K562 (cell line): ENCODE data around the gene FES. TPM values are rescaled to one million over a fixed set of nuclear protein-coding genes. Genes with fewer than 3 reads are reported as not detected.

ENCODE experiments used
- ARID3B ChIP-seq: fragments of 250-450 bp; sonication (Bioruptor Pico); IDR thresholded peaks from 2 replicates; pipeline ENCODE4 v1.4.0; 2020; ENCODE audit warnings: borderline replicate concordance
- ATF1 ChIP-seq, 2 experiments: fragments of 450-650 bp in 1 of 2; IDR thresholded peaks; 2 replicates each; pipeline ENCODE4 v1.6.1; 2016; ENCODE audit warnings: missing compliant biosample characterization in 1 of 2, missing genetic modification characterization in 1 of 2
- GTF2B ChIP-seq: IDR thresholded peaks from 2 replicates; pipeline ENCODE4 v1.6.1; 2011; ENCODE audit not compliant: insufficient read length; ENCODE audit errors: extremely low read depth
- KDM2B ChIP-seq: fragments of 250-450 bp; sonication (Bioruptor Pico); IDR thresholded peaks from 2 replicates; pipeline ENCODE4 v1.8.0; 2021; ENCODE audit warnings: mild to moderate bottlenecking, moderate library complexity
- KDM4B ChIP-seq, 2 experiments: fragments of 450-650 bp in 1 of 2; sonication (generic) in 1 of 2; IDR thresholded peaks; 2 replicates each; pipeline ENCODE4 v1.6.1; 2016 to 2017; ENCODE audit warnings: borderline replicate concordance in 2 of 2, antibody characterized with exemption in 1 of 2, low read depth in 1 of 2, mild to moderate bottlenecking in 1 of 2
- MITF ChIP-seq: IDR thresholded peaks from 2 replicates; pipeline ENCODE4 v1.6.1; 2014; ENCODE audit warnings: antibody characterized with exemption
- MLX ChIP-seq, 2 experiments: fragments of 450-650 bp in 1 of 2; sonication (generic) in 1 of 2; formaldehyde crosslinking; conservative IDR thresholded peaks; 2 replicates each; pipeline versions ENCODE4 v1.4.0 to v1.8.1; 2020 to 2022; ENCODE audit warnings: mild to moderate bottlenecking in 1 of 2, missing genetic modification reagents in 1 of 2
- PHB ChIP-seq: fragments of 250-450 bp; sonication (Bioruptor Pico); IDR thresholded peaks from 2 replicates; pipeline ENCODE4 v1.5.0; 2021
- SMAD2 ChIP-seq: fragments of 150-350 bp; IDR thresholded peaks from 2 replicates; pipeline ENCODE4 v1.6.1; 2014; ENCODE audit warnings: low read depth, mild to moderate bottlenecking, low read length
- SNIP1 ChIP-seq: fragments of 450-650 bp; IDR thresholded peaks from 2 replicates; pipeline ENCODE4 v1.7.1; 2017; ENCODE audit warnings: low read depth, mild to moderate bottlenecking
- STAT5A ChIP-seq: IDR thresholded peaks from 2 replicates; pipeline ENCODE4 v1.6.1; 2012; ENCODE audit warnings: low read length, inconsistent platforms, borderline replicate concordance
- THRB ChIP-seq: fragments of 450-650 bp; formaldehyde crosslinking; conservative IDR thresholded peaks from 2 replicates; pipeline ENCODE4 v1.4.0; 2022; ENCODE audit warnings: mild to moderate bottlenecking, missing genetic modification characterization
- UBTF ChIP-seq, 2 experiments: IDR thresholded peaks; 2 replicates each; pipeline ENCODE4 v1.6.1; 2012; ENCODE audit warnings: improper control_type of control experiment in 2 of 2, low read depth in 2 of 2, low read length in 2 of 2, borderline replicate concordance in 1 of 2
- ZBTB2 ChIP-seq: fragments of 450-650 bp; IDR thresholded peaks from 2 replicates; pipeline ENCODE4 v1.6.1; 2016; ENCODE audit warnings: antibody characterized with exemption
- ZNF224 ChIP-seq: sonication (generic); formaldehyde crosslinking; IDR thresholded peaks from 2 replicates; pipeline ENCODE4 v1.8.0; 2022; ENCODE audit warnings: mild to moderate bottlenecking, missing genetic modification reagents
- ZNF239 ChIP-seq: fragments of 250-450 bp; sonication (Bioruptor Pico); IDR thresholded peaks from 2 replicates; pipeline ENCODE4 v1.4.0; 2020; ENCODE audit warnings: mild to moderate bottlenecking
- polyA plus RNA-seq, 8 experiments: library from polyadenylated mRNA; depleted of rRNA in 4 of 8; stranded (reverse) in 5 of 8; unstranded in 3 of 8; fragments of >200 nt; fragmentation: Nextera tagmentation in 2 of 8; fragmentation: Illumina TruSeq in 1 of 8; extraction: Ambion mirVana in 2 of 8; extraction: Trizol in 1 of 8; gene quantifications; 2 replicates each; pipeline versions ENCODE4 v1.2.1 to v1.2.3, GENCODE V29; 2011 to 2014; ENCODE audit warnings: inconsistent platforms in 1 of 8, missing spikeins in 1 of 8
- total RNA-seq, 7 experiments: library from RNA; depleted of rRNA in 6 of 7; stranded (reverse); fragments of >200 nt in 6 of 7; fragmentation: Illumina TruSeq in 2 of 7; extraction: Trizol in 2 of 7; gene quantifications; 2 replicates each; pipeline versions ENCODE4 v1.2.1 to v1.2.3, GENCODE V29; 2011 to 2021; ENCODE audit warnings: low replicate concordance in 1 of 7

FES gene
- total and polyA plus RNA-seq, 9 of the 15 experiments (the other 6 are each of a cell fraction or from before 2014, with no cell fraction given): 0.38 to 2.6 (median 0.82) TPM

- TF ChIP-seq KDM4B (IDR thresholded peaks at IDR 0.05; ENCODE audit: borderline replicate concordance in 2 of 2, low read depth in 1 of 2) (no peak), ARID3B (CRISPR knock-in tag) (no peak), UBTF (IDR thresholded peaks at IDR 0.05; ENCODE audit: borderline replicate concordance in 1 of 2, low read depth in 2 of 2, low read length in 2 of 2) (no peak), STAT5A (no peak), THRB (CRISPR knock-in tag) (no peak), GTF2B (no peak), ZBTB2 (no peak), ZNF239 (CRISPR knock-in tag) (no peak), ZNF224 (no peak), SMAD2 (no peak), PHB (CRISPR knock-in tag) (no peak), KDM2B (CRISPR knock-in tag) (no peak), MLX (CRISPR knock-in tag; conservative IDR thresholded peaks at IDR 0.05) (no peak), MITF (no peak), SNIP1 (0 out of 2 replicates have a peak, but pooled peaks have one; percentile 32), ATF1 (CRISPR knock-in tag; IDR thresholded peaks at IDR 0.05) (no peak), ATF1 (tag; IDR thresholded peaks at IDR 0.05) (no peak)
Measured at GRCh38 chr15:90870354-90871138, 13.8 kb upstream of the FES start (continued).
